Vagina (tissue), 2 donors: Measurements from ENCODE around the gene SIDT1. TPM values are rescaled to one million over a fixed set of nuclear protein-coding genes. Genes with fewer than 3 reads are reported as not detected.
A peak's percentile ranks its signal among the peaks of the same experiment; 100 is the strongest.
"Not testable (repeated sequence)": the region's sequence is repeated elsewhere in the genome, so short reads cannot be mapped to it uniquely, and the experiment has no call there.

Experiments
- DNase-seq, 2 donors: peaks; one replicate each; pipeline ENCODE4 v3.0.0-alpha.2; 2017; ENCODE audit errors: extremely low spot score in 2 of 2
- H3K27ac ChIP-seq: fragments of 200-600 bp; sonication (generic); one replicate; pipeline ENCODE4 v1.5.1; 2019
- H3K27me3 ChIP-seq: fragments of 200-600 bp; sonication (generic); one replicate; pipeline ENCODE4 v1.5.1; 2019
- H3K36me3 ChIP-seq, 2 donors: fragments of 200-600 bp; sonication (generic); one replicate each; pipeline ENCODE4 v1.5.1; 2017 to 2019
- H3K4me1 ChIP-seq: fragments of 200-600 bp; sonication (generic); one replicate; pipeline ENCODE4 v1.5.1; 2019
- H3K4me3 ChIP-seq, 2 donors: fragments of 200-600 bp; sonication (generic); 1 replicate in 1 of 2; 2 replicates in 1 of 2; pipeline ENCODE4 v1.5.1; 2016 to 2019
- H3K9me3 ChIP-seq: fragments of 200-600 bp; sonication (generic); one replicate; pipeline ENCODE4 v1.5.1; 2019
- CTCF ChIP-seq, 3 experiments: fragments of 450-650 bp in 2 of 3; fragments of 200-600 bp in 1 of 3; sonication (generic) in 1 of 3; IDR thresholded peaks; one replicate each; pipeline ENCODE4 v1.5.1; 2017 to 2019; ENCODE audit warnings: antibody characterized with exemption in 3 of 3, mild to moderate bottlenecking in 2 of 3, moderate library complexity in 2 of 3
- POLR2A ChIP-seq, 2 donors: fragments of 450-650 bp; IDR thresholded peaks; one replicate each; pipeline ENCODE4 v1.6.1; 2017; ENCODE audit warnings: antibody characterized with exemption in 2 of 2, mild to moderate bottlenecking in 2 of 2, moderate library complexity in 2 of 2
- POLR2AphosphoS5 ChIP-seq, 2 donors: sonication (generic); formaldehyde crosslinking; IDR thresholded peaks; one replicate each; pipeline ENCODE4 v1.9.0; 2017; ENCODE audit warnings: antibody characterized with exemption in 2 of 2, mild to moderate bottlenecking in 2 of 2, low read depth in 1 of 2; ENCODE audit not compliant: insufficient read depth in 1 of 2
- intact Hi-C: fragments of 100-400 bp; cut with DNase I; formaldehyde crosslinking; loops from one replicate; pipeline ENCODE4 v1.15.1; 2023
- total RNA-seq: library from RNA; depleted of rRNA; stranded (reverse); fragments of >200 nt; gene quantifications from one replicate; pipeline ENCODE4 v1.2.3, GENCODE V29; 2016

SIDT1 gene
- total RNA-seq, 1 donor from 2014 or later = 44.0 TPM

- Histone ChIP-seq H3K27ac (no peak overlapping the region), H3K4me3 (peak overlapping the region in 1 of 2 donors; percentile 1), H3K4me1 (peaks cover 8% of the 10 kb centered on the region), H3K27me3 (no peaks in the 10 kb centered on the region), H3K9me3 (no peaks in the 10 kb centered on the region), H3K36me3 (no peaks in the 10 kb centered on the region)
- no peak for DNase-seq
- TF ChIP-seq CTCF (IDR thresholded peaks at IDR 0.05) (no peak), POLR2A (IDR thresholded peaks at IDR 0.05) (no peak), POLR2AphosphoS5 (IDR thresholded peaks at IDR 0.05; ENCODE audit: insufficient read depth in 1 of 2, low read depth in 1 of 2) (no peak)
- intact Hi-C loops = no loop called here
Observed at GRCh38 chr3:113629584-113630421, 97.4 kb downstream of the SIDT1 start.

GRCh38 chr3:113630956-113631542, 98.7 kb downstream of the SIDT1 start:
- Histone ChIP-seq H3K9me3 (no peaks in the 10 kb centered on the region), H3K36me3 (no peaks in the 10 kb centered on the region), H3K4me3 (no peak overlapping the region), H3K4me1 (peaks cover 8% of the 10 kb centered on the region), H3K27me3 (no peaks in the 10 kb centered on the region), H3K27ac (no peak overlapping the region)
- intact Hi-C loops = no loop called here
- no peak for TF ChIP-seq POLR2A (IDR thresholded peaks at IDR 0.05)
- TF ChIP-seq CTCF (IDR thresholded peaks at IDR 0.05) = no peak
- no peak for TF ChIP-seq POLR2AphosphoS5 (IDR thresholded peaks at IDR 0.05; ENCODE audit: insufficient read depth in 1 of 2, low read depth in 1 of 2)
- DNase-seq = no peak

- Histone ChIP-seq H3K36me3 (no peaks in the 10 kb centered on the region), H3K27ac (no peak overlapping the region), H3K4me1 (peaks cover 8% of the 10 kb centered on the region), H3K27me3 (no peaks in the 10 kb centered on the region), H3K9me3 (no peaks in the 10 kb centered on the region), H3K4me3 (no peak overlapping the region)
- no peak for DNase-seq
- intact Hi-C loops = no loop called here
- no peak for TF ChIP-seq POLR2A (IDR thresholded peaks at IDR 0.05)
- TF ChIP-seq POLR2AphosphoS5 (IDR thresholded peaks at IDR 0.05; ENCODE audit: insufficient read depth in 1 of 2, low read depth in 1 of 2) = no peak
- TF ChIP-seq CTCF (IDR thresholded peaks at IDR 0.05) = no peak
Observed at GRCh38 chr3:113631573-113631972, 99.2 kb downstream of the SIDT1 start.

GRCh38 chr3:113634782-113635474, 102.6 kb downstream of the SIDT1 start:
- intact Hi-C loops = no loop called here
- no peaks in the 10 kb centered on the region for H3K27me3 ChIP-seq
- H3K4me3 ChIP-seq = no peak overlapping the region
- no peaks in the 10 kb centered on the region for H3K9me3 ChIP-seq
- DNase-seq = no peak
- peaks cover 3% of the 10 kb centered on the region for H3K4me1 ChIP-seq
- no peaks in the 10 kb centered on the region for H3K36me3 ChIP-seq
- H3K27ac ChIP-seq = no peak overlapping the region
- TF ChIP-seq POLR2AphosphoS5 (IDR thresholded peaks at IDR 0.05; ENCODE audit: insufficient read depth in 1 of 2, low read depth in 1 of 2) (no peak), CTCF (IDR thresholded peaks at IDR 0.05) (no peak), POLR2A (IDR thresholded peaks at IDR 0.05) (no peak)

GRCh38 chr3:113636034-113636433, 103.7 kb downstream of the SIDT1 start:
- H3K4me1 ChIP-seq, H3K27me3 ChIP-seq, intact Hi-C loops, H3K9me3 ChIP-seq, H3K36me3 ChIP-seq, DNase-seq, H3K4me3 ChIP-seq, H3K27ac ChIP-seq: not testable (repeated sequence)
